Astrocyte (in vitro differentiated cells and primary cell): ENCODE data around the gene LRRFIP1. TPM values are rescaled to one million over a fixed set of nuclear protein-coding genes. Genes with fewer than 3 reads are reported as not detected.

Source experiments
- DNase-seq: peaks from one replicate; pipeline ENCODE4 v3.0.0-alpha.2; 2010; ENCODE audit warnings: low read depth
- FAIRE-seq: peaks from 2 replicates; lab custom pipeline; 2011; peaks lifted over from hg19 to GRCh38; lab: Jason Lieb, UNC
- H2AFZ ChIP-seq: 2 replicates; pipeline ENCODE4 v1.6.0; 2012; ENCODE audit warnings: low read depth, low read length, inconsistent platforms
- H3K27ac ChIP-seq: 2 replicates; pipeline ENCODE4 v1.5.1; 2011; ENCODE audit warnings: low read depth, low read length, inconsistent platforms
- H3K27me3 ChIP-seq: 2 replicates; pipeline ENCODE4 v1.6.0; 2011; ENCODE audit warnings: low read length, inconsistent platforms; ENCODE audit not compliant: insufficient read depth
- H3K36me3 ChIP-seq: 2 replicates; pipeline ENCODE4 v1.5.1; 2011; ENCODE audit warnings: low read length, inconsistent platforms; ENCODE audit not compliant: insufficient read depth
- H3K4me1 ChIP-seq: 2 replicates; pipeline ENCODE4 v1.5.1; 2011; ENCODE audit warnings: low read length, inconsistent platforms; ENCODE audit not compliant: insufficient read depth
- H3K4me2 ChIP-seq: 2 replicates; pipeline ENCODE4 v1.6.0; 2012; ENCODE audit warnings: low read length, inconsistent platforms
- H3K4me3 ChIP-seq: 2 replicates; pipeline ENCODE4 v1.5.1; 2011; ENCODE audit warnings: low read depth, mild to moderate bottlenecking, low read length, inconsistent platforms; ENCODE audit not compliant: insufficient read depth
- H3K79me2 ChIP-seq: 2 replicates; pipeline ENCODE4 v1.6.0; 2012; ENCODE audit warnings: mild to moderate bottlenecking, low read length, inconsistent platforms; ENCODE audit not compliant: insufficient read depth
- H3K9ac ChIP-seq: 2 replicates; pipeline ENCODE4 v1.6.0; 2012; ENCODE audit warnings: mild to moderate bottlenecking, low read length, inconsistent platforms
- H3K9me3 ChIP-seq: 2 replicates; pipeline ENCODE4 v1.5.1; 2012; ENCODE audit warnings: low read depth, mild to moderate bottlenecking, low read length, inconsistent platforms; ENCODE audit not compliant: insufficient read depth
- H4K20me1 ChIP-seq: 2 replicates; pipeline ENCODE4 v1.6.0; 2012; ENCODE audit warnings: low read length, inconsistent platforms; ENCODE audit not compliant: insufficient read depth
- H3K27ac Mint-ChIP-seq: one replicate; pipeline ENCODE4 v1.8.0; 2021; ENCODE audit warnings: mild to moderate bottlenecking, mixed read lengths; ENCODE audit not compliant: unreplicated experiment
- H3K27me3 Mint-ChIP-seq: one replicate; pipeline ENCODE4 v1.8.0; 2021; ENCODE audit warnings: low read depth, mixed read lengths; ENCODE audit not compliant: unreplicated experiment
- H3K36me3 Mint-ChIP-seq: one replicate; pipeline ENCODE4 v1.8.0; 2021; ENCODE audit warnings: low read depth, mixed read lengths; ENCODE audit not compliant: unreplicated experiment
- H3K4me1 Mint-ChIP-seq: one replicate; pipeline ENCODE4 v1.8.0; 2021; ENCODE audit warnings: low read depth, mixed read lengths; ENCODE audit not compliant: unreplicated experiment
- H3K4me3 Mint-ChIP-seq: one replicate; pipeline ENCODE4 v1.8.0; 2021; ENCODE audit warnings: mild to moderate bottlenecking, moderate library complexity, mixed read lengths; ENCODE audit not compliant: unreplicated experiment
- H3K9me3 Mint-ChIP-seq: one replicate; pipeline ENCODE4 v1.8.0; 2021; ENCODE audit warnings: mild to moderate bottlenecking, mixed read lengths; ENCODE audit not compliant: unreplicated experiment
- CTCF ChIP-seq: IDR thresholded peaks from 2 replicates; pipeline ENCODE4 v1.5.1; 2011; ENCODE audit warnings: low read depth, mild to moderate bottlenecking, inconsistent platforms, low read length, moderate library complexity; ENCODE audit not compliant: insufficient read depth
- EZH2 ChIP-seq: IDR thresholded peaks from 2 replicates; pipeline ENCODE4 v1.6.1; 2012; ENCODE audit warnings: mild to moderate bottlenecking, low read length, inconsistent platforms; ENCODE audit not compliant: insufficient read depth
- total RNA-seq: library from RNA; stranded (reverse); gene quantifications from 2 replicates; pipeline ENCODE4 v1.2.1, GENCODE V29; 2021

The LRRFIP1 gene
- total RNA-seq, 1 donor from 2014 or later, result 83.3 TPM

- peaks cover 9% of the 10 kb centered on the region for H3K36me3 ChIP-seq
- no peaks in the 10 kb centered on the region for H3K27me3 ChIP-seq
- peaks cover 86% of the 10 kb centered on the region for H3K79me2 ChIP-seq
- peaks cover 12% of the 10 kb centered on the region for H3K36me3 Mint-ChIP-seq
- H2AFZ ChIP-seq, result no peak overlapping the region
- no peak overlapping the region for H3K4me2 ChIP-seq
- TF ChIP-seq CTCF (no peak), EZH2 (no peak)
- no peak overlapping the region for H3K4me3 Mint-ChIP-seq
- H3K27ac ChIP-seq, result no peak overlapping the region
- H3K4me3 ChIP-seq, result no peak overlapping the region
- H3K4me1 Mint-ChIP-seq, result peaks cover 23% of the 10 kb centered on the region
- DNase-seq (no peak), FAIRE-seq (no peak)
- H4K20me1 ChIP-seq, result peaks cover 56% of the 10 kb centered on the region
- no peaks in the 10 kb centered on the region for H3K9me3 ChIP-seq
- H3K9me3 Mint-ChIP-seq, result no peaks in the 10 kb centered on the region
- no peak overlapping the region for H3K9ac ChIP-seq
- H3K27ac Mint-ChIP-seq, result peak overlapping the region; percentile 35
- H3K27me3 Mint-ChIP-seq, result no peaks in the 10 kb centered on the region
- peaks cover 18% of the 10 kb centered on the region for H3K4me1 ChIP-seq
Measured at GRCh38 chr2:237712477-237713377, 85.3 kb downstream of the LRRFIP1 start.

GRCh38 chr2:237714690-237715458 is 87.5 kb downstream of the LRRFIP1 start:
- peaks cover 15% of the 10 kb centered on the region for H3K36me3 Mint-ChIP-seq
- TF ChIP-seq CTCF (no peak), EZH2 (no peak)
- Histone ChIP-seq H2AFZ (no peak overlapping the region), H3K27me3 (no peaks in the 10 kb centered on the region), H3K9me3 (no peaks in the 10 kb centered on the region), H3K4me3 (peak overlapping the region; percentile 24), H3K79me2 (peaks cover 86% of the 10 kb centered on the region), H3K4me1 (peaks cover 27% of the 10 kb centered on the region), H4K20me1 (peaks cover 43% of the 10 kb centered on the region), H3K9ac (peak overlapping the region; percentile 73), H3K27ac (peak overlapping the region; percentile 74), H3K36me3 (peaks cover 3% of the 10 kb centered on the region), H3K4me2 (peak overlapping the region; percentile 78)
- FAIRE-seq (no peak), DNase-seq (peak; percentile 88)
- peaks cover 28% of the 10 kb centered on the region for H3K4me1 Mint-ChIP-seq
- H3K27me3 Mint-ChIP-seq, result no peaks in the 10 kb centered on the region
- peak overlapping the region; percentile 14 for H3K27ac Mint-ChIP-seq
- no peaks in the 10 kb centered on the region for H3K9me3 Mint-ChIP-seq
- H3K4me3 Mint-ChIP-seq, result no peak overlapping the region
